Measurements from ENCODE around the gene SARM1. TPM values are rescaled to one million over a fixed set of nuclear protein-coding genes. Genes with fewer than 3 reads are reported as not detected.

Gene SARM1
- 10 to 100 TPM; 10.3 to 20.2 (median 16.3) TPM for total RNA-seq

DNA sequence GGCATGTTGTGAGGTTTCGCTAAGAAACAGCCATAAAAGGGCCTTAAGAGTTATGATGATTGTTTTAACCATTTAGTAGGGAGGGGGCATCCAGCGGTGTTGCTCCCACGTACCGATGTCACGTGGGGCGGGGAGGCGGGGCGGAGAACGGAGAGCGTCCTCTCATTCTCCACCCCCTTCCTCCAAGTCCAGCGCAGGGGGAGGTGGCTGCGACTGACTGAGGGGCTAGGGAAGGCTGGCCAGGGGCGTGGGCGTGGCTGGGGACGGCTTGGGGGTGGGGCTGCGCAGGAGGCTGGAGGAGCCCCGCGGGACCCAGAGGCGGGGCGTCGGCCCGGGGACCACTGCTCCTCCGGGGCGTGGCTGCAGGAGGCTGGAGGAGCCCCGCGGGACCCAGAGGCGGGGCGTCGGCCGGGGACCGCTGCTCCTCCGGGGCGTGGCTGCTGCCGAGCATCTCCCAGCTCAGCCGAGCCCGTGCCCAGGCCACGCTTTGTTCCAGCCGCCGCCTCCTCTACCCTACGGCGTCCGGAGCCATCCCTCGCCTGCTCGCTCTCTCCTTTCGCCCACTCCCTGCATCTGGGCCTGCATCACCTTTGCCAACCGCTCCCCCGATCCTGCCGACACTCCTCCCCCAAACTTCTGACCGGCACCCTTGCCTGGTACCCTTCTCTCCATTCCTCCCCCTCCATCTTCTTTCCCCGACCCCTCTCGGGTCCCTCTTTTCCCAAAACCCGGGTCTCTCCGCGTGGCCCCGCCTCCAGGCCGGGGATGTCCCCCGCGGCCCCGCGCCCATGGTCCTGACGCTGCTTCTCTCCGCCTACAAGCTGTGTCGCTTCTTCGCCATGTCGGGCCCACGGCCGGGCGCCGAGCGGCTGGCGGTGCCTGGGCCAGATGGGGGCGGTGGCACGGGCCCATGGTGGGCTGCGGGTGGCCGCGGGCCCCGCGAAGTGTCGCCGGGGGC lies at the start of gene SARM1:
Gene SARM1 (plus strand): TSS at position 450 of the 958 bp plus-strand sequence. CDS start 339 bp downstream, at position 789.
- no peaks in the 10 kb centered on the region for H3K36me3 ChIP-seq
- H3K4me1 ChIP-seq: peaks cover 15 to 25% of the 10 kb centered on the region in 2 donors
- H3K9me3 ChIP-seq: no peaks in the 10 kb centered on the region
- intact Hi-C loops (cut with DNase I): no loop called here
- peak; percentile 69 to 79 for DNase-seq
- H3K27me3 ChIP-seq: no peaks in the 10 kb centered on the region
- peak within 1 kb of the TSS in 1 of 3 donors; percentile 30 for H3K27ac ChIP-seq
- H3K4me3 ChIP-seq (replicated peaks in 1 of 3): peak within 1 kb of the TSS; percentile 11 to 45 (median 45)
- TF ChIP-seq POLR2A (IDR thresholded peaks at IDR 0.05): no peak
- TF ChIP-seq, protein P1, sequence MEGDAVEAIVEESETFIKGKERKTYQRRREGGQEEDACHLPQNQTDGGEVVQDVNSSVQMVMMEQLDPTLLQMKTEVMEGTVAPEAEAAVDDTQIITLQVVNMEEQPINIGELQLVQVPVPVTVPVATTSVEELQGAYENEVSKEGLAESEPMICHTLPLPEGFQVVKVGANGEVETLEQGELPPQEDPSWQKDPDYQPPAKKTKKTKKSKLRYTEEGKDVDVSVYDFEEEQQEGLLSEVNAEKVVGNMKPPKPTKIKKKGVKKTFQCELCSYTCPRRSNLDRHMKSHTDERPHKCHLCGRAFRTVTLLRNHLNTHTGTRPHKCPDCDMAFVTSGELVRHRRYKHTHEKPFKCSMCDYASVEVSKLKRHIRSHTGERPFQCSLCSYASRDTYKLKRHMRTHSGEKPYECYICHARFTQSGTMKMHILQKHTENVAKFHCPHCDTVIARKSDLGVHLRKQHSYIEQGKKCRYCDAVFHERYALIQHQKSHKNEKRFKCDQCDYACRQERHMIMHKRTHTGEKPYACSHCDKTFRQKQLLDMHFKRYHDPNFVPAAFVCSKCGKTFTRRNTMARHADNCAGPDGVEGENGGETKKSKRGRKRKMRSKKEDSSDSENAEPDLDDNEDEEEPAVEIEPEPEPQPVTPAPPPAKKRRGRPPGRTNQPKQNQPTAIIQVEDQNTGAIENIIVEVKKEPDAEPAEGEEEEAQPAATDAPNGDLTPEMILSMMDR (IDR thresholded peaks at IDR 0.05): no peak
- WGBS, 2 donors: 1% methylated on average over 40 to 42 of the region's 80 CpGs

DNA sequence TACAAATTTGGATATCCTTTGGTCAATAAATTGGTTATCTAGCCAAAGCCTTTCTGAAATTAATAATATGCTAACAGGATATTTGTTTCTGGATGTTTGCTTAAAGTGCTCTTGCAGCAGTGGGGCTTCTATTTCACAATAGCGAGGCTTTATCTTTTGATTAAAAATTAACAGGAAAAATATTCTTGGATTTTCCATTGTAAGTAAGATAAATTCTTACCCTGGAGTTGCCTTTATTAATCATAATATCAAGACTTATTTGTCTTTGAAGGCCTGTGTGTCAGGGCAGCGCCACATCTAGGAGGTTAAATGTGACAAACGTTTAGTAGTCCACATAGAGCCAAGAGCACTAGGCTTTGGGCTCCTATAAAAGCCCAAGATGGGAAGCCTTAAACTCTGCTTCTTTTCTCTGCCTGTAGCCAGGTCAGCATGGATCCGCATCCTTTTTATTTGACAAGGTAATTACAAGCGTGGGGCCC lies 47.2 kb upstream of the SARM1 start:
- WGBS, 2 donors: 82 to 84% methylated on average over 5 of the region's 5 CpGs
- TF ChIP-seq, protein P1 (IDR thresholded peaks at IDR 0.05): no peak
- no peak for TF ChIP-seq POLR2A (IDR thresholded peaks at IDR 0.05)
- no peak overlapping the region for H3K4me3 ChIP-seq (replicated peaks in 1 of 3)
- no peak overlapping the region for H3K27ac ChIP-seq
- no peaks in the 10 kb centered on the region for H3K27me3 ChIP-seq
- DNase-seq: no peak
- peaks cover 6% of the 10 kb centered on the region in 2 donors for H3K4me1 ChIP-seq
- no peaks in the 10 kb centered on the region for H3K9me3 ChIP-seq
- peaks cover 11% of the 10 kb centered on the region in 2 donors for H3K36me3 ChIP-seq
- intact Hi-C loops (cut with DNase I): no loop called here

DNA sequence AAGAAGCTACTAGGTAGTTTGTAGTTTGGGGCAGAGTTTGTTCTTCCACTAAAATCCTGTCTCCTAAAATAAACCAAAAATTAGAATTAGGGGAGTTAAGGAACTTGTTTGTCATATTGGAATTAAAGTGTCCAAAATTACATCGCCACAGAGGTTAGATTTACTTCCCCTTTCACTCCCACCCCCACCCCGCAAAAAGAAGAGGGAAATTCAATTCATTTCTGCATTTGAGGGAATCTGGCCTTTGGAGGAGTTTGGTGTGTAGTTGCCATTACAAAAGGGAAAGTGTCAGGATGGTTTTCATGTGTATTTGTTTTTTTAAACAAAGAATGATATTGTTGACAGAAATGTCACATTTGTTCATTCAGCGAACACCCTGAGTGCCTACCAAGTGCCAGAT lies 46.7 kb upstream of the SARM1 start:
- DNase-seq: no peak
- H3K27me3 ChIP-seq: no peaks in the 10 kb centered on the region
- no peaks in the 10 kb centered on the region for H3K9me3 ChIP-seq
- H3K4me1 ChIP-seq: peaks cover 1 to 2% of the 10 kb centered on the region in 2 donors
- intact Hi-C loops (cut with DNase I): no loop called here
- H3K4me3 ChIP-seq (replicated peaks in 1 of 3): no peak overlapping the region
- no peak overlapping the region for H3K27ac ChIP-seq
- 92% methylated on average over 3 of the region's 3 CpGs for WGBS, 2 donors
- H3K36me3 ChIP-seq: peaks cover 15% of the 10 kb centered on the region in 2 donors
- TF ChIP-seq, protein P1 (IDR thresholded peaks at IDR 0.05): no peak
- TF ChIP-seq POLR2A (IDR thresholded peaks at IDR 0.05): no peak

DNA sequence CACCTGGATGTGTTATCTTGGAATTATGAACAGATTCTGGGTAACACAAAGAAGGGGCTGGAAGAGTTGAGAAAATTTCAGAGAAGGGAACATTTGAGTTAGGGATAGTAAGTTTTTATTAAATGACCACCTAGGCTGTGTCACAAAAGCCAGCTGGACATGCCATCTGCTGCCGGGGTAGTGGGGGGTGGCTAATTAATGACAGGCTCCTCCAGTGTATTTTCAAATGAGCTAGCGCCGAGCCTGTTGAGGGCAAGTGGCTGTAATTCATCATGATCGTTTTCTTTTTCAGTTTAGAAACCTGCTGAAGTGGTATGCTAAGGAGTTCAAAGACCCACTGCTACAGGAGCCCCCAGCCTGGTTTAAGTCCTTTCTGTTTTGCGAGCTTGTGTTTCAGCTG lies 46.3 kb upstream of the SARM1 start:
- Histone ChIP-seq H3K36me3 (peaks cover 15 to 17% of the 10 kb centered on the region in 2 donors), H3K27ac (no peak overlapping the region), H3K4me1 (no peaks in the 10 kb centered on the region), H3K4me3 (replicated peaks in 1 of 3) (no peak overlapping the region), H3K27me3 (no peaks in the 10 kb centered on the region), H3K9me3 (no peaks in the 10 kb centered on the region)
- WGBS, 2 donors: 66 to 69% methylated on average over 5 of the region's 5 CpGs
- intact Hi-C loops (cut with DNase I): no loop called here
- no peak for TF ChIP-seq POLR2A (IDR thresholded peaks at IDR 0.05)
- TF ChIP-seq, protein P1 (IDR thresholded peaks at IDR 0.05): no peak
- DNase-seq: no peak

DNA sequence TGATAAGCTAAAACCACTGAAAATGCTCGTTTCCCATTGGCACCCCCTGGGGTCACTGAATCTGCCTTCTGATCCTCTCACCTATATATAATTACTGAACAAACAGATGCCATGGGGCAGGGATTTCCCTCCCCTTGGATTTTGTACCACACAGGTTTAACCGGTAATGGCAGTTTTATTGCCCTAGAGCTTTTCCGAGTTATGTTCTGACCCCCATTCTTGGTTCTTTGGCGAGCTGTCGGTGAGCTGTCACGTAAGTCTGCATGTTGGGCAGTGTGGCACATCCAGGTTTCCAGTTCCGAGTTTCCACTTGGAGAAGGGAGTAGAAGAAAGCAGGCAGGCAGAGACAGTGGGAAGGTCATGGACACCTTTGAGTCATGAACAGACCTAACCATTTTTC lies 45.4 kb upstream of the SARM1 start:
- WGBS, 2 donors: 86 to 89% methylated on average over 7 of the region's 7 CpGs
- H3K4me3 ChIP-seq (replicated peaks in 1 of 3): no peak overlapping the region
- H3K27ac ChIP-seq: no peak overlapping the region
- H3K36me3 ChIP-seq: peaks cover 19 to 26% of the 10 kb centered on the region in 2 donors
- TF ChIP-seq, protein P1 (IDR thresholded peaks at IDR 0.05): no peak
- TF ChIP-seq POLR2A (IDR thresholded peaks at IDR 0.05): no peak
- H3K27me3 ChIP-seq: no peaks in the 10 kb centered on the region
- intact Hi-C loops (cut with DNase I): no loop called here
- DNase-seq: no peak
- H3K4me1 ChIP-seq: no peaks in the 10 kb centered on the region
- no peaks in the 10 kb centered on the region for H3K9me3 ChIP-seq

All from thyroid gland (tissue), 4 donors.